HEK293 (cell line): ENCODE results near the gene UBAC2.

Source experiments
- KLF10 ChIP-seq: fragments of 450-650 bp; IDR thresholded peaks from 2 replicates; pipeline ENCODE4 v1.5.1; 2018; ENCODE audit warnings: missing biosample characterization, mild to moderate bottlenecking, missing genetic modification characterization
- REST ChIP-seq: fragments of 450-650 bp; formaldehyde crosslinking; IDR thresholded peaks from 2 replicates; pipeline ENCODE4 v1.5.1; 2016; ENCODE audit warnings: missing biosample characterization, missing genetic modification characterization
- ZBTB8A ChIP-seq: fragments of 450-650 bp; formaldehyde crosslinking; IDR thresholded peaks from 2 replicates; pipeline ENCODE4 v1.5.1; 2016; ENCODE audit warnings: missing biosample characterization, missing genetic modification characterization
- ZNF10 ChIP-seq: fragments of 450-650 bp; formaldehyde crosslinking; IDR thresholded peaks from 2 replicates; pipeline ENCODE4 v1.5.1; 2017; ENCODE audit warnings: missing biosample characterization, missing genetic modification characterization
- ZNF24 ChIP-seq: fragments of 450-650 bp; formaldehyde crosslinking; IDR thresholded peaks from 2 replicates; pipeline ENCODE4 v1.5.1; 2016; ENCODE audit warnings: missing biosample characterization, missing genetic modification characterization
- ZNF350 ChIP-seq: fragments of 450-650 bp; formaldehyde crosslinking; IDR thresholded peaks from 2 replicates; pipeline ENCODE4 v1.5.0; 2017; ENCODE audit warnings: missing biosample characterization, mild to moderate bottlenecking, missing genetic modification characterization
- ZNF549 ChIP-seq: fragments of 450-650 bp; IDR thresholded peaks from 2 replicates; pipeline ENCODE4 v1.5.1; 2018; ENCODE audit warnings: missing biosample characterization, missing genetic modification characterization, mild to moderate bottlenecking, inconsistent platforms, moderate library complexity
- TF ChIP-seq, protein P1 (sequence below): fragments of 450-650 bp; formaldehyde crosslinking; IDR thresholded peaks from 2 replicates; pipeline ENCODE4 v1.5.1; 2016; ENCODE audit warnings: missing biosample characterization, missing genetic modification characterization
- TF ChIP-seq, protein P2 (sequence below): fragments of 450-650 bp; formaldehyde crosslinking; IDR thresholded peaks from 2 replicates; pipeline ENCODE4 v1.5.1; 2016; ENCODE audit warnings: missing biosample characterization, missing genetic modification characterization
- TF ChIP-seq, protein P3 (sequence below): fragments of 450-650 bp; formaldehyde crosslinking; IDR thresholded peaks from 2 replicates; pipeline ENCODE4 v1.5.1; 2017; ENCODE audit warnings: missing biosample characterization, missing genetic modification characterization

- TF ChIP-seq ZBTB8A (no peak), ZNF10 (tag by site-specific recombination) (no peak), ZNF549 (tag by site-specific recombination) (no peak), REST (tag by site-specific recombination) (no peak), ZNF350 (tag by site-specific recombination) (no peak), KLF10 (tag by site-specific recombination) (no peak), ZNF24 (tag by site-specific recombination) (no peak)
- TF ChIP-seq, protein P1, sequence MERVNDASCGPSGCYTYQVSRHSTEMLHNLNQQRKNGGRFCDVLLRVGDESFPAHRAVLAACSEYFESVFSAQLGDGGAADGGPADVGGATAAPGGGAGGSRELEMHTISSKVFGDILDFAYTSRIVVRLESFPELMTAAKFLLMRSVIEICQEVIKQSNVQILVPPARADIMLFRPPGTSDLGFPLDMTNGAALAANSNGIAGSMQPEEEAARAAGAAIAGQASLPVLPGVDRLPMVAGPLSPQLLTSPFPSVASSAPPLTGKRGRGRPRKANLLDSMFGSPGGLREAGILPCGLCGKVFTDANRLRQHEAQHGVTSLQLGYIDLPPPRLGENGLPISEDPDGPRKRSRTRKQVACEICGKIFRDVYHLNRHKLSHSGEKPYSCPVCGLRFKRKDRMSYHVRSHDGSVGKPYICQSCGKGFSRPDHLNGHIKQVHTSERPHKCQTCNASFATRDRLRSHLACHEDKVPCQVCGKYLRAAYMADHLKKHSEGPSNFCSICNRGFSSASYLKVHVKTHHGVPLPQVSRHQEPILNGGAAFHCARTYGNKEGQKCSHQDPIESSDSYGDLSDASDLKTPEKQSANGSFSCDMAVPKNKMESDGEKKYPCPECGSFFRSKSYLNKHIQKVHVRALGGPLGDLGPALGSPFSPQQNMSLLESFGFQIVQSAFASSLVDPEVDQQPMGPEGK (tag by site-specific recombination): no peak
- TF ChIP-seq, protein P2, sequence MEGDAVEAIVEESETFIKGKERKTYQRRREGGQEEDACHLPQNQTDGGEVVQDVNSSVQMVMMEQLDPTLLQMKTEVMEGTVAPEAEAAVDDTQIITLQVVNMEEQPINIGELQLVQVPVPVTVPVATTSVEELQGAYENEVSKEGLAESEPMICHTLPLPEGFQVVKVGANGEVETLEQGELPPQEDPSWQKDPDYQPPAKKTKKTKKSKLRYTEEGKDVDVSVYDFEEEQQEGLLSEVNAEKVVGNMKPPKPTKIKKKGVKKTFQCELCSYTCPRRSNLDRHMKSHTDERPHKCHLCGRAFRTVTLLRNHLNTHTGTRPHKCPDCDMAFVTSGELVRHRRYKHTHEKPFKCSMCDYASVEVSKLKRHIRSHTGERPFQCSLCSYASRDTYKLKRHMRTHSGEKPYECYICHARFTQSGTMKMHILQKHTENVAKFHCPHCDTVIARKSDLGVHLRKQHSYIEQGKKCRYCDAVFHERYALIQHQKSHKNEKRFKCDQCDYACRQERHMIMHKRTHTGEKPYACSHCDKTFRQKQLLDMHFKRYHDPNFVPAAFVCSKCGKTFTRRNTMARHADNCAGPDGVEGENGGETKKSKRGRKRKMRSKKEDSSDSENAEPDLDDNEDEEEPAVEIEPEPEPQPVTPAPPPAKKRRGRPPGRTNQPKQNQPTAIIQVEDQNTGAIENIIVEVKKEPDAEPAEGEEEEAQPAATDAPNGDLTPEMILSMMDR (tag by site-specific recombination): no peak
- TF ChIP-seq, protein P3, sequence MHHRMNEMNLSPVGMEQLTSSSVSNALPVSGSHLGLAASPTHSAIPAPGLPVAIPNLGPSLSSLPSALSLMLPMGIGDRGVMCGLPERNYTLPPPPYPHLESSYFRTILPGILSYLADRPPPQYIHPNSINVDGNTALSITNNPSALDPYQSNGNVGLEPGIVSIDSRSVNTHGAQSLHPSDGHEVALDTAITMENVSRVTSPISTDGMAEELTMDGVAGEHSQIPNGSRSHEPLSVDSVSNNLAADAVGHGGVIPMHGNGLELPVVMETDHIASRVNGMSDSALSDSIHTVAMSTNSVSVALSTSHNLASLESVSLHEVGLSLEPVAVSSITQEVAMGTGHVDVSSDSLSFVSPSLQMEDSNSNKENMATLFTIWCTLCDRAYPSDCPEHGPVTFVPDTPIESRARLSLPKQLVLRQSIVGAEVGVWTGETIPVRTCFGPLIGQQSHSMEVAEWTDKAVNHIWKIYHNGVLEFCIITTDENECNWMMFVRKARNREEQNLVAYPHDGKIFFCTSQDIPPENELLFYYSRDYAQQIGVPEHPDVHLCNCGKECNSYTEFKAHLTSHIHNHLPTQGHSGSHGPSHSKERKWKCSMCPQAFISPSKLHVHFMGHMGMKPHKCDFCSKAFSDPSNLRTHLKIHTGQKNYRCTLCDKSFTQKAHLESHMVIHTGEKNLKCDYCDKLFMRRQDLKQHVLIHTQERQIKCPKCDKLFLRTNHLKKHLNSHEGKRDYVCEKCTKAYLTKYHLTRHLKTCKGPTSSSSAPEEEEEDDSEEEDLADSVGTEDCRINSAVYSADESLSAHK: no peak
Observed at GRCh38 chr13:99218545-99218944, 17.9 kb downstream of the UBAC2 start.
